GM12878 (cell line): ENCODE results near the gene KRT86. TPM values are rescaled to one million over a fixed set of nuclear protein-coding genes. Genes with fewer than 3 reads are reported as not detected.

ENCODE experiments used
- ATAC-seq: fragments of 200-7000 bp; cut with Tn5 transposase; 3 replicates; pipeline ENCODE4 v1.9.1; 2020; ENCODE audit warnings: mild to moderate bottlenecking, moderate library complexity
- BruUV-seq: library from RNA; stranded (reverse); fragments of 400-500 nt; replicated peaks from 2 replicates; lab custom pipeline; 2021; lab: Mats Ljungman, UMichigan
- CTCF ChIA-PET: fragments of 300-600 bp; sonication (Branson Sonifier 250); formaldehyde crosslinking; extraction: SDS; loops from one replicate; lab custom pipeline; 2021; ENCODE audit warnings: inconsistent platforms; lab: Yijun Ruan, JAX
- POLR2A ChIA-PET: fragments of 350-600 bp; formaldehyde crosslinking; extraction: SDS; loops from one replicate; lab custom pipeline; 2021; ENCODE audit warnings: inconsistent platforms; lab: Charles Lee
- RAD21 ChIA-PET: fragments of 300-600 bp; sonication (Branson Sonifier 250); formaldehyde crosslinking; loops from one replicate; lab custom pipeline; 2023; ENCODE audit warnings: antibody characterized with exemption; ENCODE audit not compliant: unreplicated experiment; lab: Charles Lee
- SMC1A ChIA-PET: fragments of 300-600 bp; sonication (Branson Sonifier 250); formaldehyde crosslinking; loops from one replicate; lab custom pipeline; 2023; ENCODE audit not compliant: unreplicated experiment, uncharacterized antibody; lab: Charles Lee
- DNase-seq: peaks from one replicate; pipeline ENCODE4 v3.0.0-alpha.2; 2011; ENCODE audit warnings: low read depth, low spot score
- FAIRE-seq: peaks from 3 replicates; lab custom pipeline; 2011; peaks lifted over from hg19 to GRCh38; lab: Jason Lieb, UNC
- H2AFZ ChIP-seq: 2 replicates; pipeline ENCODE4 v1.6.0; 2011; ENCODE audit warnings: low read depth, low read length, control low read depth; ENCODE audit not compliant: control insufficient read depth
- H3K27ac ChIP-seq: 2 replicates; pipeline ENCODE4 v1.5.1; 2011; ENCODE audit warnings: control low read depth; ENCODE audit not compliant: control insufficient read depth, insufficient read depth
- H3K27me3 ChIP-seq, 2 experiments: replicated peaks in 1 of 2; 2 replicates each; pipeline versions ENCODE4 v1.6.0 to v1.6.1; 2011; ENCODE audit warnings: low read length in 1 of 2; ENCODE audit not compliant: control insufficient read depth in 2 of 2, insufficient read depth in 2 of 2
- H3K36me3 ChIP-seq, 2 experiments: 2 replicates each; pipeline ENCODE4 v1.5.1; 2011; ENCODE audit warnings: low read length in 1 of 2; ENCODE audit not compliant: control insufficient read depth in 2 of 2, insufficient read depth in 2 of 2
- H3K4me1 ChIP-seq: 2 replicates; pipeline ENCODE4 v1.6.1; 2011; ENCODE audit warnings: mild to moderate bottlenecking, low read length, moderate library complexity, mixed read lengths; ENCODE audit not compliant: control insufficient read depth, insufficient read depth
- H3K4me2 ChIP-seq: 2 replicates; pipeline ENCODE4 v1.6.0; 2011; ENCODE audit warnings: control low read depth; ENCODE audit not compliant: control insufficient read depth, insufficient read depth
- H3K4me3 ChIP-seq: fragments of 200-600 bp; sonication (generic); 2 replicates; pipeline ENCODE4 v1.5.1; 2016
- H3K79me2 ChIP-seq: 2 replicates; pipeline ENCODE4 v1.6.0; 2011; ENCODE audit warnings: low read length; ENCODE audit not compliant: control insufficient read depth, insufficient read depth
- H3K9ac ChIP-seq: 2 replicates; pipeline ENCODE4 v1.8.0; 2011; ENCODE audit warnings: low read length, control low read depth, mixed read lengths; ENCODE audit not compliant: control insufficient read depth, insufficient read depth
- H3K9me3 ChIP-seq: replicated peaks from 3 replicates; pipeline ENCODE4 v1.5.1; 2011; ENCODE audit warnings: mild to moderate bottlenecking, low read length; ENCODE audit not compliant: control insufficient read depth, insufficient read depth
- H4K20me1 ChIP-seq: 2 replicates; pipeline ENCODE4 v1.6.0; 2011; ENCODE audit not compliant: control insufficient read depth, insufficient read depth
- EGR1 ChIP-seq, 2 experiments: IDR thresholded peaks; 1 replicate in 1 of 2; 2 replicates in 1 of 2; pipeline ENCODE4 v1.6.1; 2011 to 2012; ENCODE audit warnings: low read depth in 2 of 2, low read length in 2 of 2, borderline replicate concordance in 1 of 2, mild to moderate bottlenecking in 1 of 2, moderate library complexity in 1 of 2
- HCFC1 ChIP-seq: fragments of 150-350 bp; IDR thresholded peaks from 2 replicates; pipeline ENCODE4 v1.6.1; 2014; ENCODE audit warnings: low read length
- IKZF1 ChIP-seq: fragments of 450-650 bp; conservative IDR thresholded peaks from 2 replicates; pipeline ENCODE4 v1.6.1; 2017; ENCODE audit warnings: antibody characterized with exemption, mild to moderate bottlenecking
- IRF4 ChIP-seq: IDR thresholded peaks from 2 replicates; pipeline ENCODE4 v1.6.1; 2011; ENCODE audit warnings: low read depth, low read length
- MEF2A ChIP-seq: IDR thresholded peaks from 2 replicates; pipeline ENCODE4 v1.6.1; 2011; ENCODE audit warnings: low read depth, mild to moderate bottlenecking, low read length, moderate library complexity; ENCODE audit not compliant: insufficient read depth
- NR2C2 ChIP-seq: IDR thresholded peaks from 2 replicates; pipeline ENCODE4 v1.6.1; 2011; ENCODE audit warnings: borderline replicate concordance, low read depth; ENCODE audit not compliant: control insufficient read depth, insufficient read length
- PAX5 ChIP-seq: IDR thresholded peaks from 2 replicates; pipeline ENCODE4 v1.6.1; 2011; ENCODE audit warnings: low read depth, low read length, borderline replicate concordance
- POU2F2 ChIP-seq: IDR thresholded peaks from 3 replicates; pipeline ENCODE4 v1.6.1; 2011; ENCODE audit warnings: low read depth, mild to moderate bottlenecking, low read length, borderline replicate concordance
- RB1 ChIP-seq: fragments of 450-650 bp; formaldehyde crosslinking; IDR thresholded peaks from 2 replicates; pipeline ENCODE4 v1.6.1; 2017; ENCODE audit warnings: mild to moderate bottlenecking, borderline replicate concordance
- SMAD5 ChIP-seq: IDR thresholded peaks from 2 replicates; pipeline ENCODE4 v1.6.1; 2016; ENCODE audit warnings: antibody characterized with exemption, low read depth
- SP1 ChIP-seq: IDR thresholded peaks from one replicate; pipeline ENCODE4 v1.6.1; 2011; ENCODE audit warnings: low read depth, low read length
- TCF3 ChIP-seq: IDR thresholded peaks from 2 replicates; pipeline ENCODE4 v1.6.1; 2012; ENCODE audit warnings: low read depth, mild to moderate bottlenecking, low read length, borderline replicate concordance; ENCODE audit not compliant: insufficient read depth
- ZNF207 ChIP-seq: fragments of 450-650 bp; IDR thresholded peaks from 2 replicates; pipeline ENCODE4 v1.6.1; 2014; ENCODE audit warnings: antibody characterized with exemption, mild to moderate bottlenecking, borderline replicate concordance
- WGBS: methylation state at CpG from one replicate; pipeline ENCODE4 v1.1.6; 2016; ENCODE audit warnings: low lambda C conversion rate; ENCODE audit not compliant: insufficient replicate concordance, insufficient coverage; ENCODE audit errors: missing lambda C conversion rate; 5-methylcytosine and 5-hydroxymethylcytosine counted together
- in situ Hi-C: fragments of 300-500 bp; cut with MboI; formaldehyde crosslinking; loops from 9 replicates; pipeline ENCODE4 v1.14.3; 2018; ENCODE audit warnings: mixed read lengths
- intact Hi-C: fragments of 100-400 bp; cut with micrococcal nuclease; formaldehyde crosslinking; loops from one replicate; pipeline ENCODE4 v1.14.2; 2022; ENCODE audit not compliant: unreplicated experiment
- polyA plus RNA-seq, 11 experiments: library from polyadenylated mRNA; depleted of rRNA in 4 of 11; unstranded in 6 of 11; stranded (reverse) in 5 of 11; fragments of >200 nt; fragmentation: Nextera tagmentation in 4 of 11; fragmentation: Illumina TruSeq in 1 of 11; extraction: Ambion mirVana in 4 of 11; extraction: Trizol in 1 of 11; gene quantifications; 1 replicate in 1 of 11; 2 replicates in 10 of 11; pipeline versions ENCODE4 v1.2.1 to v1.2.3, GENCODE V29; 2011 to 2016; ENCODE audit warnings: inconsistent platforms in 2 of 11, missing spikeins in 2 of 11, low read depth in 1 of 11
- total RNA-seq, 4 experiments: library from RNA; depleted of rRNA in 3 of 4; stranded (reverse); fragments of >200 nt in 3 of 4; fragmentation: Illumina TruSeq in 1 of 4; extraction: Trizol in 1 of 4; gene quantifications; 2 replicates each; pipeline versions ENCODE4 v1.2.1 to v1.2.3, GENCODE V29; 2013 to 2021
- TF ChIP-seq, protein P1 (sequence below): fragments of 450-650 bp; IDR thresholded peaks from 2 replicates; pipeline ENCODE4 v1.6.1; 2018; ENCODE audit warnings: mild to moderate bottlenecking, low read depth, moderate library complexity; ENCODE audit not compliant: partially characterized antibody

KRT86 gene
- total and polyA plus RNA-seq, 10 of the 15 experiments (the other 5 are each of a cell fraction or from before 2014, with no cell fraction given), result 0.11 to 0.54 (median 0.18) TPM; not detected in 4

- Histone ChIP-seq H3K27ac (no peak overlapping the region), H3K27me3 (peaks cover 0 to 3% of the 10 kb centered on the region in 2 experiments; a peak in 1 of 4 replicates), H3K9me3 (no peaks in the 10 kb centered on the region), H2AFZ (no peak overlapping the region), H3K9ac (no peak overlapping the region), H3K79me2 (no peaks in the 10 kb centered on the region), H3K4me2 (no peak overlapping the region), H3K36me3 (no peaks in the 10 kb centered on the region), H3K4me1 (no peaks in the 10 kb centered on the region), H4K20me1 (no peaks in the 10 kb centered on the region), H3K4me3 (no peak overlapping the region)
- FAIRE-seq (no peak), DNase-seq (no peak), ATAC-seq (no peak)
- ChIA-PET SMC1A (no interaction called here), RAD21 (no interaction called here), CTCF (interaction anchor here (1.0 kb wide), 1 partner anchor 22 kb away, joined by 3 read pairs; no protein-coding TSS in a partner anchor), POLR2A (no interaction called here)
- no TSS peak for BruUV-seq
- in situ Hi-C loops, result no loop called here
- intact Hi-C loops, result no loop called here
- 54% methylated on average over 8 of the region's 8 CpGs for WGBS
- TF ChIP-seq POU2F2 (no peak), IRF4 (no peak), HCFC1 (no peak), ZNF207 (no peak), EGR1 (IDR thresholded peaks at IDR 0.05; ENCODE audit: borderline replicate concordance in 1 of 2, low read depth in 2 of 2, low read length in 2 of 2) (no peak), IKZF1 (no peak)
Measured at GRCh38 chr12:52350021-52350620, 75.7 kb downstream of the KRT86 start.

GRCh38 chr12:52350786-52351185 lies 76.3 kb downstream of the KRT86 start:
- Histone ChIP-seq H3K9ac (no peak overlapping the region), H3K27me3 (peaks cover 0 to 3% of the 10 kb centered on the region in 2 experiments; a peak in 1 of 4 replicates), H3K79me2 (no peaks in the 10 kb centered on the region), H3K9me3 (no peaks in the 10 kb centered on the region), H3K4me2 (no peak overlapping the region), H3K27ac (no peak overlapping the region), H4K20me1 (no peaks in the 10 kb centered on the region), H3K4me1 (no peaks in the 10 kb centered on the region), H2AFZ (no peak overlapping the region), H3K4me3 (no peak overlapping the region), H3K36me3 (no peaks in the 10 kb centered on the region)
- FAIRE-seq (no peak), ATAC-seq (no peak), DNase-seq (no peak)
- RAD21 ChIA-PET, result no interaction called here
- in situ Hi-C loops, result no loop called here
- POLR2A ChIA-PET, result no interaction called here
- WGBS, result 58% methylated on average over 5 of the region's 5 CpGs
- CTCF ChIA-PET, result interaction anchor here (1.1 kb wide), 1 partner anchor 14 kb away, joined by 3 read pairs; no protein-coding TSS in a partner anchor
- SMC1A ChIA-PET, result no interaction called here
- BruUV-seq, result no TSS peak
- intact Hi-C loops, result no loop called here
- no peak for TF ChIP-seq MEF2A
- no peak for TF ChIP-seq TCF3
- TF ChIP-seq RB1, result no peak
- TF ChIP-seq PAX5, result no peak
- TF ChIP-seq NR2C2, result no peak
- TF ChIP-seq EGR1 (IDR thresholded peaks at IDR 0.05; ENCODE audit: borderline replicate concordance in 1 of 2, low read depth in 2 of 2, low read length in 2 of 2), result no peak
- TF ChIP-seq, protein P1, sequence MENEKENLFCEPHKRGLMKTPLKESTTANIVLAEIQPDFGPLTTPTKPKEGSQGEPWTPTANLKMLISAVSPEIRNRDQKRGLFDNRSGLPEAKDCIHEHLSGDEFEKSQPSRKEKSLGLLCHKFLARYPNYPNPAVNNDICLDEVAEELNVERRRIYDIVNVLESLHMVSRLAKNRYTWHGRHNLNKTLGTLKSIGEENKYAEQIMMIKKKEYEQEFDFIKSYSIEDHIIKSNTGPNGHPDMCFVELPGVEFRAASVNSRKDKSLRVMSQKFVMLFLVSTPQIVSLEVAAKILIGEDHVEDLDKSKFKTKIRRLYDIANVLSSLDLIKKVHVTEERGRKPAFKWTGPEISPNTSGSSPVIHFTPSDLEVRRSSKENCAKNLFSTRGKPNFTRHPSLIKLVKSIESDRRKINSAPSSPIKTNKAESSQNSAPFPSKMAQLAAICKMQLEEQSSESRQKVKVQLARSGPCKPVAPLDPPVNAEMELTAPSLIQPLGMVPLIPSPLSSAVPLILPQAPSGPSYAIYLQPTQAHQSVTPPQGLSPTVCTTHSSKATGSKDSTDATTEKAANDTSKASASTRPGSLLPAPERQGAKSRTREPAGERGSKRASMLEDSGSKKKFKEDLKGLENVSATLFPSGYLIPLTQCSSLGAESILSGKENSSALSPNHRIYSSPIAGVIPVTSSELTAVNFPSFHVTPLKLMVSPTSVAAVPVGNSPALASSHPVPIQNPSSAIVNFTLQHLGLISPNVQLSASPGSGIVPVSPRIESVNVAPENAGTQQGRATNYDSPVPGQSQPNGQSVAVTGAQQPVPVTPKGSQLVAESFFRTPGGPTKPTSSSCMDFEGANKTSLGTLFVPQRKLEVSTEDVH, result no peak
- TF ChIP-seq SP1, result no peak
- TF ChIP-seq SMAD5, result no peak
